ENCODE data around the gene AARSD1.
"Not testable (repeated sequence)": the region's sequence is repeated elsewhere in the genome, so short reads cannot be mapped to it uniquely, and the experiment has no call there.

The AARSD1 gene

GRCh38 chr17:42980766-42981397 lies 16.6 kb upstream of the AARSD1 start:
- DNase-seq: peak; percentile 56

- peak; percentile 79 for DNase-seq
Measured at GRCh38 chr17:42980274-42980765, 16.1 kb upstream of the AARSD1 start, which contains the start of gene RUNDC1. TSS of gene RUNDC1 (plus strand) at chr17:42980565. CDS start at chr17:42980577, 12 bp downstream.

GRCh38 chr17:42979511-42980273 lies 15.4 kb upstream of the AARSD1 start, which contains the start of gene PTGES3L:
TSS of gene PTGES3L (minus strand) at chr17:42980080. CDS start at chr17:42980053, 27 bp downstream.
- no peak for DNase-seq

- not testable (repeated sequence) for DNase-seq
Measured at GRCh38 chr17:42975701-42976100, 11.4 kb upstream of the AARSD1 start.

GRCh38 chr17:42975265-42975664 lies 11.0 kb upstream of the AARSD1 start:
- no peak for DNase-seq

- DNase-seq: not testable (repeated sequence)
Measured at GRCh38 chr17:42973323-42973722, 9.1 kb upstream of the AARSD1 start.

GRCh38 chr17:42971589-42971988 lies 7.3 kb upstream of the AARSD1 start:
- no peak for DNase-seq

GRCh38 chr17:42969001-42969581 lies 4.8 kb upstream of the AARSD1 start:
- DNase-seq: no peak

- DNase-seq: no peak
Measured at GRCh38 chr17:42967925-42968324, 3.7 kb upstream of the AARSD1 start.

GRCh38 chr17:42953669-42954068 lies 10.6 kb downstream of the AARSD1 start:
- no peak for DNase-seq

- peak; percentile 89 for DNase-seq
Measured at GRCh38 chr17:42950044-42950783, 14.0 kb downstream of the AARSD1 start.

- no peak for DNase-seq
Measured at GRCh38 chr17:42946812-42947211, 17.4 kb downstream of the AARSD1 start.

GRCh38 chr17:42944211-42944610 lies 20.0 kb downstream of the AARSD1 start:
- DNase-seq: peak; percentile 33

- DNase-seq: peak; percentile 50
Measured at GRCh38 chr17:42937712-42938596, 26.3 kb downstream of the AARSD1 start.

GRCh38 chr17:42929497-42929844 lies 34.8 kb downstream of the AARSD1 start:
- no peak for DNase-seq

GRCh38 chr17:42928714-42929496 lies 35.3 kb downstream of the AARSD1 start:
- peak; percentile 78 for DNase-seq

GRCh38 chr17:42924891-42925290 lies 39.4 kb downstream of the AARSD1 start:
- no peak for DNase-seq

GRCh38 chr17:42923472-42923871 lies 40.8 kb downstream of the AARSD1 start:
- DNase-seq: not testable (repeated sequence)

GRCh38 chr17:42922294-42922693 lies 42.0 kb downstream of the AARSD1 start:
- no peak for DNase-seq

GRCh38 chr17:42920922-42921321 lies 43.3 kb downstream of the AARSD1 start:
- DNase-seq: no peak

Data from HCEC 1CT (cell line).